ENCODE data around the gene EGFL8. TPM values are rescaled to one million over a fixed set of nuclear protein-coding genes. Genes with fewer than 3 reads are reported as not detected.

The EGFL8 gene
- total and polyA plus RNA-seq, 2 of the 8 experiments (the other 6 are each of a cell fraction or from before 2014, with no cell fraction given), result 5.0 to 9.2 TPM

- TF ChIP-seq CHD7 (IDR thresholded peaks at IDR 0.05; ENCODE audit: insufficient replicate concordance, low read length) (no peak), SIN3A (conservative IDR thresholded peaks at IDR 0.05 in 1 of 2, IDR thresholded peaks at IDR 0.05 in 1 of 2; ENCODE audit: low read depth in 1 of 2, low read length in 2 of 2) (peak in 1 of 2 experiments; percentile 73; a peak in 2 of 4 replicates), ATF3 (IDR thresholded peaks at IDR 0.05; ENCODE audit: insufficient read depth, low read depth, low read length) (no peak), NANOG (IDR thresholded peaks at IDR 0.05; ENCODE audit: insufficient read depth, low read depth, low read length, poor library complexity, severe bottlenecking) (no peak), EZH2 (IDR thresholded peaks at IDR 0.05; ENCODE audit: low read depth, low read length, severe bottlenecking) (no peak), CTBP2 (IDR thresholded peaks at IDR 0.05; ENCODE audit: borderline replicate concordance, insufficient read depth, insufficient read length, low read length) (no peak), BCL11A (IDR thresholded peaks at IDR 0.05; ENCODE audit: low read depth in 2 of 2, low read length in 2 of 2) (no peak), SP2 (IDR thresholded peaks at IDR 0.05; ENCODE audit: low read length) (no peak; the same call in 1 of the 2 replicates)
Observed at GRCh38 chr6:32127717-32128592, 36.4 kb upstream of the EGFL8 start, which contains the start of gene ATF6B (continued).

All from H1 (cell line).